Stimulated activated CD4-positive, alpha-beta T cell treated with anti-CD3 and anti-CD28 coated beads, Interleukin-2, amount 100 ng/mL, for 24 hours (primary cell): ENCODE results near the gene GALNT2.
A peak's percentile ranks its signal among the peaks of the same experiment; 100 is the strongest.

Source experiments
- DNase-seq, 2 donors: peaks; one replicate each; pipeline ENCODE4 v3.0.0-alpha.2; 2020

GALNT2 gene

GRCh38 chr1:230073371-230074035 is 6.5 kb downstream of the GALNT2 start:
- DNase-seq, result no peak

- DNase-seq, result no peak
Observed at GRCh38 chr1:230074270-230074669, 7.2 kb downstream of the GALNT2 start.

- no peak for DNase-seq
Observed at GRCh38 chr1:230074762-230075161, 7.7 kb downstream of the GALNT2 start.

DNA sequence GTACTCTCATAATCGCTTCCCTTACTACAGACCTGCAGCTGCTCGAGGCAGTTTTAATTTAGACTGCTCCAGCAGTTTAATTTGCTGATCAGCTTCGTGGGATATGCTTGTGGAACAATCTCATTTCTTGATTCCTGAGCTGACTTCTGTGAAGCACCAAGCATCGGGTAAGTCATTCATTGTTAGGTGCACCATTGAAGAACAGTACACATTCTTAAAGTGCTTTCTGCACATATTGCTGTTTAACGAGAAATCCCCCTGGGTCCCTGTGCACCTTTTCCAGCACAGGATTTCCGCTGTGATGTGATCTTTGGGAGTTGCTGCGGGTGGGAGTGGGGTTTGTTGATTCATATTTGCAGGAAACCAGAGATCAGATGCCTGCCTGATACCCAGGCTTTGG is 9.1 kb downstream of the GALNT2 start:
- DNase-seq, result no peak

- peak in 1 of 2 donors; percentile 27 for DNase-seq
Observed at GRCh38 chr1:230077011-230077410, 10.0 kb downstream of the GALNT2 start.

GRCh38 chr1:230077436-230078213 is 10.6 kb downstream of the GALNT2 start:
- DNase-seq, result no peak

- no peak for DNase-seq
Observed at GRCh38 chr1:230079199-230080024, 12.4 kb downstream of the GALNT2 start.

GRCh38 chr1:230080822-230081221 is 13.8 kb downstream of the GALNT2 start:
- DNase-seq, result no peak

DNA sequence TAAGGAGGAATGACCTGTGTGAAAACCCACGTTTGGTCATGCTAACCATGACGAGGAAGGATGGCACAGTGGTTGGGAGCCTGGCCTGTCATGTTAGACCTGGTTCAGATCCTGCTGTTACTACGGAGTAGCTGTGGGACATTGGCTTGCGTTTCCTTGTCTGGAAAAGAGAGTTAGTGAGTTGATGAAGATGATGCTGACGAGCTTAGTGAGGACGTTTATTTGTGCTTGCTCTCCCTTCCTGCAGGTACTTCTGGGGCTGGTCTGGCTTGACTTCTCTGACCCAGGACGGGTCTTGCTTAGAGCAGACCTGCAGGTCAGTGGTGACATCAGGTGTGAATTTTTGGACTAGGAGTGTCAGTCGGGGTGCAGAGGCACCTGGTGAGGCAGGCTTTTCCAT is 14.7 kb downstream of the GALNT2 start:
- no peak for DNase-seq

DNA sequence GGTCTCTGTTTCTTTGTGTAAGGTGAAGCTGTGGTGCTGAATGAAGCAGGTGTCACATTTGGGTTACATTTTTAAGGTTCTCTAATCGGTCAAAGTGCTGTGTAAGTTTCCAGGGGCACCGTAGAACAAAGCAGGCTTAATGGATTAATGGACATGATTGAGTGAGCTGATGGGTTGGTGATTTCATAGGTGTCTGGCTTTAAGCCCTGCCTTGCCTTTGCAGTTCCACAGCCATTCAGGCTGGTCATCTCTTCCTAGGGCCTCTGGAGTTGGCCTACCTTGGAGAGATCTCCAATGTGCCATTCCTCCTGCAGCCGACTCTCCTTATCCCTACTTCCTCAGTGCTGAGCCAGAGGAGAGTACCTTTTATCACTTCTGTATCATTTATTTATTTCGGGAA is 15.2 kb downstream of the GALNT2 start:
- no peak for DNase-seq

- DNase-seq, result no peak
Observed at GRCh38 chr1:230083053-230083452, 16.0 kb downstream of the GALNT2 start.

GRCh38 chr1:230083746-230084407 is 16.8 kb downstream of the GALNT2 start:
- DNase-seq, result no peak

DNA sequence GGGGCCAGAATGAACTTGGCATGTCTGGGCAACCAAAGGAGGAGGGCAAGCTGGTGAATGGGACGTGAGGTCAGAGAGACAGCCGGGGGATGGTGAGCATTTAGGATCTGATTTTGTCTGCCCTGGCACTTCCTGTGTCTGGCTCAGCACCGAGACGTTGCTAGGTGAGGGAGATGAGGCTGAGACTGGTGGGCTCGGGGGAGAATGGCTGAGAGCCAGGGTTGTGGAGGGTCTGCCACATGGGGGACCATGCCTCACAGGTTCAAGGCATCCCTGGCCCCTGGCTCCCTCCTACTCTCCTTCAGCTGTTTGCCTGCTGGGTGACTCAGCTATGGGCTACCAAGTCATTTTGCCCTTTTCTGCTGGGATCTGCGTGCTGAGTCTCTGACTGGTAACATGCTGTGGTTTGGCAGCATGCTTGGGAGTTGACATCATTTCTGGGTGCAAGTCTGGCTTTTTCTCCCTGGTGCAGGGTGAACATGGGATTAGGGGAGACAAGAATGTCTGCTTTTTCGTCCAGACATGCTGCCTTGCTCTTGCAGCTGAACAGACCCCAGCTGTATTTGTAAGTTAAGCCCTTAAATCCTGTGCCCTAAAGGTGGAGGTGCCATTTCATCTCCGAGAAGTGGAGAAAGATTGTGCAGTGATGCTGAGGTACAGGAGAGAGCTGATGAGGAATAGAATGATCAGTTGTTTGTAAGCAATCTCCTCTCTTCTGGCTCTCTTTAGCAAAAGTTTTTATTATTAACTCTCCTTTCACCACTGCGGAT is 17.6 kb downstream of the GALNT2 start:
- DNase-seq, result peak; percentile 70 to 75

DNA sequence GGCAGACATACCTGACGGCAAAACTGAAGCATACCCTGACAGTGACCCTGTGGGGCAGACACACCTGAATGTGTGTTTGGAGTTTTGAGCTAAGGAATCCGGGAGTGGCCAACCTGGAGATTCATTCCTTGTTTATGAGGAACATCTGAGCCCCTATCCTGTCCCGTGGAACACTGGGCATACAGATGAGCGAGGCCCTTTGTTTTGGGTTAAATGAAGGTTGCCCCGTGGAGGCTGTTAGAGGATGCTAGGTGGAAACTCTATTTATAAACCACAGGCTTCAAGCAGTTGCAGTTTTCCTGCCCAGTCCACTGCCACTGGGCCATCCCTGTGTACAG is 18.1 kb downstream of the GALNT2 start:
- no peak for DNase-seq

GRCh38 chr1:230086151-230086550 is 19.1 kb downstream of the GALNT2 start:
- DNase-seq, result no peak

- no peak for DNase-seq
Observed at GRCh38 chr1:230087028-230087716, 20.1 kb downstream of the GALNT2 start.

GRCh38 chr1:230087717-230088105 is 20.7 kb downstream of the GALNT2 start:
- no peak for DNase-seq

GRCh38 chr1:230090194-230090711 is 23.2 kb downstream of the GALNT2 start:
- DNase-seq, result no peak

- DNase-seq, result no peak
Observed at GRCh38 chr1:230091473-230092231, 24.6 kb downstream of the GALNT2 start.

DNA sequence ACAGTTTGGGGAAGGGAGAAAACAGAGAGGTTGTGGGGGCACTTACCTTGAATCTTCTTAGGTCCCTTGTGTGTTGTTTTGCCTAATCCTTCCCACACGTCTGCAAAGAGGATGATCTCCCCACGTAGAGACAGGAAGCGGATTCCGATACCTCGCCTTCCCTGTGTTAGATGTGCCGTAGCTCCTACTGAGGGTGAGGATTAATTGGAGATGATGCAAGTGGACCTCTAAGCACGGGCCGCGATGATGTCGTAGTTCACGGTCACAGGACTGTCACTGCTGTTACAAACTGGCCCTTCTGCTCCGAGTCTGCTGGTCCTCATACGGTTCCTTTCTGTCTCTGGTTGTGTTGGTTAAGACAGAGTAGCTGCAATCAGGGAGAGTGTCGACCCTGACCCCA is 27.7 kb downstream of the GALNT2 start:
- no peak for DNase-seq

- DNase-seq, result no peak
Observed at GRCh38 chr1:230095938-230096337, 28.9 kb downstream of the GALNT2 start.
